Colonic mucosa (tissue), 4 donors: Measurements from ENCODE around the gene UNC5C. TPM values are rescaled to one million over a fixed set of nuclear protein-coding genes. Genes with fewer than 3 reads are reported as not detected.

Experiments used
- DNase-seq: peaks from one replicate; pipeline ENCODE4 v3.0.0-alpha.2; 2020
- H3K27ac ChIP-seq: fragments of 200-600 bp; one replicate; pipeline ENCODE4 v1.8.0; 2021
- H3K27me3 ChIP-seq: fragments of 200-600 bp; one replicate; pipeline ENCODE4 v1.8.0; 2021
- H3K36me3 ChIP-seq: fragments of 200-600 bp; one replicate; pipeline ENCODE4 v1.8.0; 2021
- H3K4me1 ChIP-seq: fragments of 200-600 bp; one replicate; pipeline ENCODE4 v1.8.0; 2021; ENCODE audit warnings: mild to moderate bottlenecking
- H3K4me3 ChIP-seq: fragments of 200-600 bp; one replicate; pipeline ENCODE4 v1.8.0; 2021
- H3K9ac ChIP-seq, 2 donors: one replicate each; pipeline ENCODE4 v1.7.0; 2013; ENCODE audit warnings: control low read depth in 2 of 2, low read depth in 2 of 2, low read length in 2 of 2
- H3K9me3 ChIP-seq: fragments of 200-600 bp; one replicate; pipeline ENCODE4 v1.8.0; 2021
- intact Hi-C: fragments of 100-400 bp; cut with DNase I; formaldehyde crosslinking; loops from one replicate; pipeline ENCODE4 v1.14.1; 2022
- total RNA-seq, 2 donors: library from RNA; stranded (reverse); fragmentation: NEBNext Ultra II Directional in 1 of 2; extraction: Animal tissue kit (Norgen Biotek cat#: 25700) in 1 of 2; gene quantifications; one replicate each; pipeline ENCODE4 v1.2.1, GENCODE V29; 2021
- TF ChIP-seq, protein P1 (sequence below): fragments of 200-600 bp; IDR thresholded peaks from one replicate; pipeline ENCODE4 v1.8.0; 2022; ENCODE audit warnings: antibody characterized with exemption, mild to moderate bottlenecking
- donor health status: healthy.
- donor health status: DM: no; HTN: no; CAD: no.
- donor health status: DM: no; HTN: no; CAD: no.

The UNC5C gene
- total RNA-seq, 2 donors from 2014 or later = 3.9 to 4.2 TPM

- Histone ChIP-seq H3K27me3 (no peaks in the 10 kb centered on the region), H3K9ac (no peak overlapping the region), H3K9me3 (no peaks in the 10 kb centered on the region), H3K27ac (no peak overlapping the region), H3K36me3 (no peaks in the 10 kb centered on the region), H3K4me3 (no peak overlapping the region), H3K4me1 (no peaks in the 10 kb centered on the region)
- intact Hi-C loops = no loop called here
- DNase-seq = no peak
- TF ChIP-seq, protein P1, sequence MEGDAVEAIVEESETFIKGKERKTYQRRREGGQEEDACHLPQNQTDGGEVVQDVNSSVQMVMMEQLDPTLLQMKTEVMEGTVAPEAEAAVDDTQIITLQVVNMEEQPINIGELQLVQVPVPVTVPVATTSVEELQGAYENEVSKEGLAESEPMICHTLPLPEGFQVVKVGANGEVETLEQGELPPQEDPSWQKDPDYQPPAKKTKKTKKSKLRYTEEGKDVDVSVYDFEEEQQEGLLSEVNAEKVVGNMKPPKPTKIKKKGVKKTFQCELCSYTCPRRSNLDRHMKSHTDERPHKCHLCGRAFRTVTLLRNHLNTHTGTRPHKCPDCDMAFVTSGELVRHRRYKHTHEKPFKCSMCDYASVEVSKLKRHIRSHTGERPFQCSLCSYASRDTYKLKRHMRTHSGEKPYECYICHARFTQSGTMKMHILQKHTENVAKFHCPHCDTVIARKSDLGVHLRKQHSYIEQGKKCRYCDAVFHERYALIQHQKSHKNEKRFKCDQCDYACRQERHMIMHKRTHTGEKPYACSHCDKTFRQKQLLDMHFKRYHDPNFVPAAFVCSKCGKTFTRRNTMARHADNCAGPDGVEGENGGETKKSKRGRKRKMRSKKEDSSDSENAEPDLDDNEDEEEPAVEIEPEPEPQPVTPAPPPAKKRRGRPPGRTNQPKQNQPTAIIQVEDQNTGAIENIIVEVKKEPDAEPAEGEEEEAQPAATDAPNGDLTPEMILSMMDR = no peak
Measured at GRCh38 chr4:95288552-95288951, 260.2 kb downstream of the UNC5C start.

GRCh38 chr4:95285797-95286196 lies 263.0 kb downstream of the UNC5C start:
- H3K36me3 ChIP-seq = no peaks in the 10 kb centered on the region
- H3K27me3 ChIP-seq = no peaks in the 10 kb centered on the region
- no peak overlapping the region for H3K9ac ChIP-seq
- H3K27ac ChIP-seq = no peak overlapping the region
- no peak for DNase-seq
- TF ChIP-seq, protein P1 = no peak
- no peaks in the 10 kb centered on the region for H3K9me3 ChIP-seq
- H3K4me1 ChIP-seq = no peaks in the 10 kb centered on the region
- intact Hi-C loops = no loop called here
- no peak overlapping the region for H3K4me3 ChIP-seq

DNA sequence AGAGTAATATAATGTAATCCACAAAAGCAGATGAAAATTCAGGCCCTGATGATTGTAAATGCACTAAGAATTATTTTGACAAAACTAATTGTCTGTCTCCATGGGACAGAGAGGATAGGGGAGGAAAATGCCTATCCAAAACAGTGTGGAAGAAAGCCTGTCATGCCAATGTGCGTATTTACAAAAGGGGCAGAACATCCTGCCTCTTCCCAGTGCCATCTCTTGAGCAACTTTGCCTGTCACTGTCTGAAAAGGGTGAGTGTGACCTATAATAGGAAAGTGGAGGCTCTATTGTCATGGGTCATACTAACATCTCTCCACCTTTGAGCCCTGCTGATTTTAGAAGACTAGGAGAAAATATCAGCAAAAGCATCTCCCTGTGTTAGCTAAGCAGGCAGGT lies 264.1 kb downstream of the UNC5C start:
- no peak overlapping the region for H3K4me3 ChIP-seq

GRCh38 chr4:95283320-95283719 lies 265.5 kb downstream of the UNC5C start:
- no peak overlapping the region for H3K27ac ChIP-seq
- H3K9ac ChIP-seq = no peak overlapping the region
- no peaks in the 10 kb centered on the region for H3K4me1 ChIP-seq
- H3K27me3 ChIP-seq = no peaks in the 10 kb centered on the region
- no peak overlapping the region for H3K4me3 ChIP-seq
- no peaks in the 10 kb centered on the region for H3K36me3 ChIP-seq
- TF ChIP-seq, protein P1 = no peak
- no peaks in the 10 kb centered on the region for H3K9me3 ChIP-seq
- no peak for DNase-seq
- intact Hi-C loops = no loop called here

More for the DNA sequence above, 264.1 kb downstream of the UNC5C start:
- no peaks in the 10 kb centered on the region for H3K9me3 ChIP-seq
- DNase-seq = no peak
- H3K36me3 ChIP-seq = no peaks in the 10 kb centered on the region
- TF ChIP-seq, protein P1 = no peak
- no peak overlapping the region for H3K9ac ChIP-seq
- no peaks in the 10 kb centered on the region for H3K27me3 ChIP-seq
- no peaks in the 10 kb centered on the region for H3K4me1 ChIP-seq
- H3K27ac ChIP-seq = no peak overlapping the region
- intact Hi-C loops = no loop called here

DNA sequence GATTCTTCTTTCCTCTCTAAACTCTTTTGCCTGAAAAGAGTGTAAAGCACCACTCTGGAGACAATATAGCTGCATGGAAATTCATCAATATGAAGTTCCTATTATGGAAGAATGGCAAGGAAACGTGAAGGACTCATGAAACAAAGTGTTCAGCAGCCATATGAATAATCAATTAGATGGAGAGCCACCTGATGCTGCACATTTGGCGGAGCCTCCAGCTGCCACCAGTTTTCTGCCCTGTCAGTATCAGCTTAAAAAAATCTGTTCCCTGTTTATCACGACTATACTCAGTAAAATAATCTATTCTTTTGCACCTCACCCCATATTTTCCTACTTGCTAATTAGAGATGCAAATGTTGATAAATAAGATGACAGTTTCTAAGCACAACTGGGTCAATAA lies 276.0 kb downstream of the UNC5C start:
- Histone ChIP-seq H3K9ac (no peak overlapping the region), H3K4me1 (no peaks in the 10 kb centered on the region), H3K27me3 (no peaks in the 10 kb centered on the region), H3K36me3 (no peaks in the 10 kb centered on the region), H3K9me3 (no peaks in the 10 kb centered on the region), H3K4me3 (no peak overlapping the region), H3K27ac (no peak overlapping the region)
- intact Hi-C loops = no loop called here
- TF ChIP-seq, protein P1 = no peak
- no peak for DNase-seq

DNA sequence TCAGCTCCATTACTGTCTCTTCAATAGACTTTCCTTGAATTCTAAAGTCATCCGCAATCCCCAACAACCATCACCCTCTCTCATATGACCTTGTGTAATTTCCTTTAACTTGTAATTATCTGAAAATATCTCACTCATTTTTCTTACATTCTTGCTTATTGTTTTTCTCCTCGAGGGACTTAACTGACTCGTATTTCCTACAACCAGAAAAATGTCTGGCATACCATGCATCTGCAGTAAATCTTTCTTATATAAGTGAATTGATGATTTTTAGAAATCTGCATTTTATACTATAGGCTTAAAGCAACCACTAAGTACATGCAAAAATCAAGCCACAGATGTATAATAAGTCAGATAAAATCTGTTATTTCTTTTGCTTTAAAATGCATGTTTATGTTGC lies 276.7 kb downstream of the UNC5C start:
- DNase-seq = no peak
- Histone ChIP-seq H3K4me1 (no peaks in the 10 kb centered on the region), H3K9me3 (no peaks in the 10 kb centered on the region), H3K4me3 (no peak overlapping the region), H3K9ac (no peak overlapping the region), H3K27ac (no peak overlapping the region), H3K27me3 (no peaks in the 10 kb centered on the region), H3K36me3 (no peaks in the 10 kb centered on the region)
- TF ChIP-seq, protein P1 = no peak
- intact Hi-C loops = no loop called here
